ENCODE results near the gene SCTR. TPM values are rescaled to one million over a fixed set of nuclear protein-coding genes. Genes with fewer than 3 reads are reported as not detected.
A peak's percentile ranks its signal among the peaks of the same experiment; 100 is the strongest.

Gene SCTR
- polyA plus RNA-seq, 3 donors, result 7.4 to 11.2 (median 8.3) TPM

DNA sequence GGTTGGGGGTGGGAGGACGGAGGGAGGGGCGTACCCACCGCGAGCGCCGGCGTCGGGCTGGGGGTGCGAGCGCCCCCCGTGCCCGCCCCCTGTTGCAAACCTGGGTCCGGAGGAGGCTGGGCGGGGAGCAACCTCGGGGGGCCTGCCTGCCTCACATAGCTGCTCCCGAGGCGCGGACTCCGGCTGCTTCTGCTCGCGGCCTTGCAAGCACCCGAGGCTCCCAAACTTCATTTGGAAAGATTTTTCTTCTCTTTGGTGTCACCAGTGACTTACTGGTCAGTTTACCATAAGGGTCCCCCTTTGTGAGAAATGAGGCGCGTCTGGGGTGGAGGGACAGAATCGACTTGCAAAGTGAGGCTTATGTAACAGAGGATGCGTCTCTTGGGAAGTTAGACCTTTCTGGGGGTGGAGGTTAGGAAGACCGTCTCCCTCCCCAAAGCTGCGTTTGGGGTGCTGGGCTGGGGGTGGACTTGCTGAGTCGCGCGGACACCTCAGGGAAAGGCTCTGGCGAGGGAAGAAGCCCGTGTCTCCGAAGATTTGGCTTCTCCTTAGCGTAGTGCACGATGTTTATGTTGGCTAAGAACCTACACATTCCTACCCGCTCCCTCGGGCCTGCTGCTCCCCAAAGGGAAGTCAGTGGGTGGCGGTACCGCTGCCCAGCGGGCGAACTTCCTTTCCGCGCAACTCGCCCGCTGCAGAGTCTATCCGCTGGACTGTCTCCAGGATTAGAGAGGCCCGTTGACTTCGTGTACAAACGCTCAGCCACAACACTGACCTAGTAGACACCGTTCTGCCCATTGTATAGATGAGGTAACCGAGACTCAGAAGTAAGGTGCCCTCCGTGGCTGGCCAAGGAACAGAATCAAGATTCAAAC lies 92.1 kb downstream of the SCTR start:
- DNase-seq (ENCODE audit: low read depth in 3 of 3, low spot score in 2 of 3), result no peak

DNA sequence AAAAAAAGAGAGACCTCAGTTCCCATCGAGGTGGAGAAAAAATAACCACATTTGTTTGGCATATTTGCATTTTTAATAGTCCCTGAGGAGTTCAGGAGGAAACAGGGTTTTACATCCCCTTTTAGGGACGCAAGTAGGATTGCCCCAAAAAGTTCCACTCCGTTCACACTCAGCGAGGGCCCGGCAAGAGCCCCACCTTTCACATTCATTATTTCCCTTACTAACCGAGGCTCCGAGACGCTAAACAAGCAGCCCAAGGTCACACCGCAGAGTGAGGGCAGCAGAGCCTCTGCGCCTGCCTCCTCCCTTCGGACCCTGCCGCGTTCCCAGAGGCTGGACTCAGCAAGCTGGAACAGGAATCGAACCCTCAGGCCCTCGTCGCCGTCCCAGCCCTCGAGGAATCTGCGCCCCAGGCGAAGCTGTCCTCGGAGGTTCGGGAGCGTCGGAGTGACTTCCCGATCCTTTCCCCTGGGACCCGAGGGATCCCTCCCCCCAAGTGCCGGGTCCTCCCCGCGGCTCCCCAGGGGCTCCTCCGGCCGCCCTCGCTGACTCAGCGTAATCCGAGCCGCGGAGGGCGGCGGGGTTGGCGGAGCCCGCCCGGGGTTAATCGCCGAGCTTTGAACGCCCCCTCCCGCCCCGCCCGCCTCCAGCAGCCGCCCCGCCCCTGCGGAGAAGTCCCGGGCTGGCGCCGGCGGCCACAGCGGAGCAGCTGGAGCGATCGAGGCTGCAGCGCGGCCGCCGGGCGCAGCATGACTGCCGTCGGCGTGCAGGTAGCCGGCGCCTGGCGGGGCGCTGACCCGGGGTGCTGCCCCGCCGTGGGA lies 92.9 kb downstream of the SCTR start, which contains the start of gene TMEM37:
TMEM37 (plus strand) TSS at position 700 of the 821 bp plus-strand sequence; CDS start at position 750, 50 bp downstream.
- DNase-seq (ENCODE audit: low read depth in 3 of 3, low spot score in 2 of 3), result peak in 2 of 3 donors; percentile 73 to 79

DNA sequence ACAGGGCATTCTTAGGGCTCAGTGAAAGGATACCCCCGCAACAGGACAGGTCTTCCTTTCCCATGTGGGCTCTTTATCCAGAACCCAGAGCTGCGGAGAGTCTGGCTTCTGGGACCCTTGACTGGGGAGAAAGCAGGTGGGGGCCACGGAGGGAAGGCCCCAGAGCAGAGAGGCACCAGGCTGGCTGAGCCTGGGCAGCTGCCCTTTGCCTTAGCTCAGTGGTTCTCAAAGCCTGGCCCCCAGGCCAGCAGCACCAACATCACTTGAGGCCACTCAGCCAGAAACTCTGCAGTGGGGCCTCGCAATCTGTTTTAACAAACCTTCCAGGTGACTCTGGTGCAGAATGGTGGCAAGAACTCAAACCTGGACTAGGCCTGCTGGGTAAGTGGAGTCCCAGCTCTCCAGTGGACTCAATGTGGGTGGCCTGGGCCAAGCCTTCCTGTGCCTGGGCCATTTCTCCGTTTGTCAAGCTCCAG lies 94.2 kb downstream of the SCTR start:
- no peak for DNase-seq (ENCODE audit: low read depth in 3 of 3, low spot score in 2 of 3)

DNA sequence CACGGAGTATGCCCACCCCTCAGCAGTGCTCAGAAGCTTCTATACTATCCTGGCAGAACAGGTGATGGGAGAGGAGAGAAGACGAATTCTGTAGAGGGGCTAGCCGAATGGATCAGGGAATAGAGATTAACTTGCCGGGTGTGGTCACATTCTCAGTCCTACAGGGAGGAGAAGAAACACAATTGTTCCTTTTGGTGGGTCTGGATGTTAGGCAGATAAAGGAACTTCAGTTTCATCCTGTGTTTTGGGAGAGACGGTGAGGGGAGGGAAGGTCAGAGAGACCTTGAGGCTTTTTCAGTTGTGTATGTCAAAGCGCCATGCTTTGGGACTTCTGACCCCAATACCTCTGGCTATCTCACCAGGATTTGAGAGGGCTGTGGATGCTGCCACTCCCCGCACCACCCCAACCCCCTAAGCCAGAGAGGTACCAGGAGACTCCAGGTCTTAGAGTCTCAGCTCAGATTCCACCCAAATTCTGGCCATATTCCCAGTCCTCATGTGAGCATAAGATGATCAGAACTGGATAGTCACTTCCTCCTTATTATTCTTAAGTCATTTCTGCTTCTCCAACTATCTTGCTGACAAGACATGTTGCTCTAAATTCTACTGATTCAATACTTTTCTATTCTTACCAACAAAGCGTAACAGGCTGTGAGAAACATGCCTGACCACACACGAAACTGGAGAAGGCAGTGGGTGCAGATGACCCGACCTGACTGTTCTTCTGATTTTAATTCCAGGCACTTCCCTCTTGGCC lies 94.9 kb downstream of the SCTR start:
- no peak for DNase-seq (ENCODE audit: low read depth in 3 of 3, low spot score in 2 of 3)

DNA sequence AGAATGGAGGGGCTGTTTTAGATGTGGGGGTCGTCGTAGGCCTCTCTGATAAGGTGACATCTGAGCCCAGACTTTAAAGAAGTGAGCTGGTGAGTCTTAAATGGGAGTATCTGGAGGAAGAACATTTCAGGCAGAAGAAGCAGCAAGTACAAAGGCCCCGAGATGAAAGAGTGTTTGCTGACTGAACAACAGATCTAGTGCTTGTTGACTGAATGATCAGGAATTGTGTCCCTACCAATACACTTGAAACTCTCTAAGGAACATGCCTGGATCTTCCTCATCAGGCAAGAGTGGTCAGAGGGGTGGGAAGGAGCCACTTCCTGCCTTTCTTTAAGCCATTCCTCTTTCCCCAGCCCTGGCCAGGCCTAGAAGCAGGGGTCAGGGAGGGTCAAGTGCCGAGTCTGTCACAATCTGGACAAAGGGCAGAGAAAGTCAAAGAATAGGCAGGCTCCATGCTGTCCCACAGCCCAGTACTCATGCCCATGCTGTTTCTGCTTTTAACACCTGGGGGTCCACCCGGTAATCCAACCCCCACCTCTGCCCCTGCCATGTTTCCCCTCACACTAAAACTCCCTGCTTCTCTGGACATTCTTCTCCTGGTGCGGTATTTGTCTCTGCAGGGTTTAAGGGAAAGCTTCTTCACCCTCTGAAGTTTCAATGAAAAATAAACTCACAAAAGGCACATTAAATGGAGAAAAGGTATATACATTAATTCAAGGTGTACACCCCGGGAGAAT lies 95.6 kb downstream of the SCTR start:
- no peak for DNase-seq (ENCODE audit: low read depth in 3 of 3, low spot score in 2 of 3)

DNA sequence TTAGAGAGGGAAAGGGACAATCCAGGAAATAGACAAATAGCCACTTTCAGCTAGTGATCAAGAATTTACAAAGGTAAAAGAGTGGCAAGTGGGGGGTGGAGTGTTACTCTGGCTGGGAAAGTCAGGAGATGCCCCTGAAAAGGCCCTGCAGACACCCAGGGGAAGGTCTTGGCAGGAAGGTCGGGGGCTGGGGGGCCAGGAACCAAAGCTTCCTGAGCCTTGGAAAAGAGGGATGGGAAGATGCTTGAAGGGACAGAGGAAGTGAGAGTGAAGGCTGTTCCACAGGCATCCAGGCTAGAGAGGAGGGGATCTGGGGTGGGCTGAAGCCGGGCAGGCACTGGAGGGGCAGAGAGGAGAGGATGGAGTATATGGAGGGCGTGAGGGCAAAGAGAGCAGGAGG lies 96.5 kb downstream of the SCTR start:
- DNase-seq (ENCODE audit: low read depth in 3 of 3, low spot score in 2 of 3), result no peak

DNA sequence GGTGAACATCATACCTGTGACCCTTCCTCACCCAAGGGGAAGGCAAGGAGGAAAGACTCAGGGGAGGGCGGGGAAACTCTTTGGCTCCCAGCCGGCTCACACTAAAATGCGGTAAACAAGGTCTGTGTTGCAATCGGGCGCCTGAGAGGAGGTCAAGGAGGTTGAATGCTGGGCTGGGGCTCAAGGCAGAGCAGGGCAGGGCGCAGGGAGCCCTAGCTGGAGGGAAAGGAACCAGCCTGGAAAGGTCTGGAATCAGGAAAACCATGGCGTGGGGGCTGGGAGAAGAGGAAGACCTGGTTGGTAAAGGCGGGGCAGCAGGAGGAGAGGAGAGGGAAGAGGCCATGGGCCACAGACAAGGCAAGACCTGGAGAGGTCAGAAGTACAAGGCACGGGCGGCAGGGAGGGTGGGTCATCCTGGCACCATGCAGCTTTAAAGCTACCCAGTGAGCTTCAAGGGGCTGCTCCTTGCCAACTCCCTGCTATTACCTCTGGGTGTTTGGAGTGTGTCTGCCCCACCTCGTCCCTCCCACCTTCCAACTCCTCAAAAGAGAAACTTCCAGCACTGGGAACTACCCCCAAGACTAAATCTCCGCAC lies 97.4 kb downstream of the SCTR start:
- DNase-seq (ENCODE audit: low read depth in 3 of 3, low spot score in 2 of 3), result no peak

DNA sequence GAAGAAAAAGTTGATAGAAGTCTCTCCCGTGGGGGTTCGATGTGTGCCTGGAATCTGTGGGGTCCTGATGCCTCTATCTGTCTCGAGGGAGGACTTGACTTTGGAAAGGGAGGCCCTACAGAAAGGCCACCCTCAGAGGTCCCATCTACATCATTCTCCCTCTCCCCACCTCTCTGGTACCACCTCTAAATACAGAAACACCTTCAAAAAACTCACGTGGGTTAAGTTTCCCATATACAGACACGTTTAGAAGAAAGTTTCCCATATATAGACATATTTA lies 97.9 kb downstream of the SCTR start:
- no peak for DNase-seq (ENCODE audit: low read depth in 3 of 3, low spot score in 2 of 3)

DNA sequence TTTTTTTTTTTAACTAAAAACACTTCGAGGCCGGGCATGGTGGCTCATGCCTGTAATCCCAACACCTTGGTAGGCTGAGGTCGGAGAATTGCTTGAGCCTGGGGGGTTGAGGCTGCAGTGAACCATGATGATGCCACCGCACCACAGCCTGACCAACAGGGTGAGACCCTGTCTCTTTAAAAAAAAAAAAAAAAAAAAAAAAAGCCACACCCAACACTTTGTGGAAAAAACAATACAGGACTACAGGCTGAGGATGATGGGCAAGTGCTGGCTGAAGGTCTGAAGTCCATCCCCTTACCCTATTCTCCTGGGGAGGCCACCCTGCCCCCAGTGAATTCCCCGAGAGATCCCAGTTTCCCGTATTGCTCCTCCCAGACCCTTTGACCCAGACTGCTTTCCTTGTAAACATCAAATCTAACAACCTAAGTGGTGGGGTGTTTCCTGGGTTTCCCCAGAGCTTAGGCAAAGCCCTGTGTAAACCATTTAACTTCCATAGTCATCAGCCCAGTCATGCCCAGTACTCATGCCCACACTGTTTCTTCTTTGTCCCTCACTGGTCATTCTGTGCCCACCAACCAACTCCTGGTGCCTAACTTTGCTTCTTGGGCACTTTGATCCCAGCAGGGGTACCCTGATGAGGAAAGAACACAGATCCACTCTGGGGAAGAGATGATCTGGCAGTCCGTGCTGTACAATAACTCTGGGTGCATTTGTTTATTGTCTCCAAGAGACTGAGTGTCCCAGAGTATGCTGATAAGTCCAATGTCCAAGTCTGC lies 98.5 kb downstream of the SCTR start:
- no peak for DNase-seq (ENCODE audit: low read depth in 3 of 3, low spot score in 2 of 3)

DNA sequence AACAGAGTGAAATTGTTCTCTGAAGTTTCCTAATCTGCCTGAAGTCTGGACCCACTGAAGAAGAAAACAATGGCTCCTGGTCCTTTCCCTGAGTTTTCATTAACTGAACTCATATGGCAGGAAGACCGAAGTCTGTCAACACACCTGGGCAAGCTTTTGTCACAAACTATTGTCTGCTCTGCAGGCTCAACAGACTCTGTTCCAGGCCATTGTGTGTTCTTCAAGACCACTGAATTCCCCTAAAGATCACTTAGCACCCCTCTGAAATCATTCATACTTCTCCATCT lies 99.2 kb downstream of the SCTR start:
- no peak for DNase-seq (ENCODE audit: low read depth in 3 of 3, low spot score in 2 of 3)

DNA sequence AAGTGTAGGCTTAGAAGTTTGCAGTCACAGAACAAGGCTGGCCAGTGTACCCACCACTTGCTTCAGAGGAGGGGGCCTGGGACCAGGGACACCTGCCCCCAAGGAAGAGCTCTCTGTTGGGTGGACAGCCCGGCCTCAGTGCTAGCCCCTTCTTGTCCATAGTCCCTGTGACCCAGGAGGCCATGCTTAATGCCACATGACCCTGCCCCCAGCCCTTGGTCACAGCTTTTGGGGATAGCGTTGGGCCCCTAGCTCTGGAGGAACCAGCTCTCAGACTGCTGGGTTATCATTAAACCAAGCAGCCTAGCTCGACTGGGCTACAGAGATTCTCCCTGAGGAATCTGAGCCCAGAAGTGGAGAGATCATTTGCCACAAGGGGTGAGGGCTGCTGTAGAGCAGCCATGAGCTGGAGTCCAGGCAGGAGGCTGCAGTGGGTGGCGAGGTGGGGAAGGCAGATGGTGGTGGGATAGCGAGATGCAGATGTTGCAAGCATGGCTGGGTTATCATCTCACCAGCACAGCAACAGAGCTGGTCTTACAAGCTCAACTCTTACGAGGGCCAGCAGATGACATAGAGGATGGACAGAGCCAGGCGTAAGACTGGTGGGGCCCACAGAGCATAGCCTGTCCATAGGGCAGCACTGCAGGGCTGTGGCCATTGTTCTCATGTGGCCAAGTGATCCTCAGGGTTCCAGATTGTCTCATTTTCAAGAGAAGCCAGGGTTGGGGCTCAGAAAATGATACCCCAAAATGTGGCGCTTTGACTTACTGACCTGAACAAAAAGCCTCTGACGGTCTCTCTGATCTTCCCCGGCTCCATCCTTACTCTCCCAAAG lies 99.8 kb downstream of the SCTR start:
- no peak for DNase-seq (ENCODE audit: low read depth in 3 of 3, low spot score in 2 of 3)

DNA sequence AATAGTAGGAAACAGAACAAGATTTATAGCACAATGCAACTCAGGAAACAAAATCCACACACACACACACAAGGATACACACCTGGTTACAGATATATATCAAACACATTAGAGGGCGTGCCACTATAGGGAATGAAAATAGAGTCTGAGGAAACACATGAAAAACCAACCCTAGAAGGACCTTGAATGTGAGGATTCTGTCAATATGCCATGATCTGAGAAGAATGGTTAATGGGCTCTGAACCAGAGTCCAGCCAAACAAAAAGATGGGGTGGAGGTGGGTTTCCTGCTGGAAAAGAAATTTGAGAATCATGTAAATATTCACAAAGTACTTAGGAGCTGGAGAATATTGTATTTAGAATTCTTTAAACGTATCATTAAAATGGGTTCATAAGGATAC lies 100.5 kb downstream of the SCTR start:
- no peak for DNase-seq (ENCODE audit: low read depth in 3 of 3, low spot score in 2 of 3)

DNA sequence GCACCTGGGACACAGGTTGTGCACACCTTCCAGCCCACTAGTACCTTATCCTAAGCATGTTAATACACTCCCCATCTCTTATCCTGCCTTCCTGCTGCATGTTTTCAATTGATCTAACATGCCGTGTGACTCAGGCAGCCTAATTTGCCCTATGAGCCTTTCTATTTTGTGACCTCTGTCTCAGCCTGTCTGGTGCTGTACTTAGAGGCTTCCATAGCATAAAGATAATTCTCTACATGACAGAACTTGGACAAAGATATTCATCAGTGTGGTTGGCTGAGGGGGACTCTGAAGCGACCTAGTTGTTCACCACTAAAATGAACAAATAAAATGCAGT lies 101.2 kb downstream of the SCTR start:
- DNase-seq (ENCODE audit: low read depth in 3 of 3, low spot score in 2 of 3), result no peak

DNA sequence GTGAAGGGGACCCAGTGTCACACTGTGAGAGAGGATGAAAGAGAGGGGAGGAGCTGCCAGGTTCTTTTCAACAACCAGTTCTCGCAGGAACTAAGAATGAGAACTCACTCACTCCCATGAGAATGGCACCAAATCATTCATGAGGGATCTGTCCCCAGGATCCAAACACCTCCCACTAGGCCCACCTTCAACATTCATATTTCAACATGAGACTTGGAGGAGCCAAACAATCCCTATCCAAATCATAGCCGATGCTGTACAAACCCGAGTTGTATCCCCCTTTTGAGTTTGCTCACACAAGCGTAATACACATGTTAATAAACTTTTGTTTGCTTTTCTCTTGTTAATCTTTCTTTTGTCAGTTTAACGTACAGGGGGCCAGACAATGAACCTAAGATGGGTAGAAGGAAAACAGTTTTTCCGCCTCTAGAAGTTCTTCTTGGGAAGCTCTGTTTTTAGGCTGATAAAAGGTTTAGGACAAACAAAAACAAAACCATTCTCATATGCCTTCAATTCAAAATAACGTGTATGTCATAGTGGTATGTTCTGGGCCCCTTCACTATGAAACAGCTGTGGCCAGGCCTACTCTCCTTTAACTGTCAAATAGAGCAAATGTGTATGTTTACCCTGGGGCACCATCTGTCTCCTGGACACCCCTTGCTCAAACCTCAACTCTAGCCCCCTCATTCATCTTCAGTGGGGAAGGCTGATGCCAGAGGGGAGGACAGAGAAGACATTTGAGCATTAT lies 101.7 kb downstream of the SCTR start:
- DNase-seq (ENCODE audit: low read depth in 3 of 3, low spot score in 2 of 3), result no peak

DNA sequence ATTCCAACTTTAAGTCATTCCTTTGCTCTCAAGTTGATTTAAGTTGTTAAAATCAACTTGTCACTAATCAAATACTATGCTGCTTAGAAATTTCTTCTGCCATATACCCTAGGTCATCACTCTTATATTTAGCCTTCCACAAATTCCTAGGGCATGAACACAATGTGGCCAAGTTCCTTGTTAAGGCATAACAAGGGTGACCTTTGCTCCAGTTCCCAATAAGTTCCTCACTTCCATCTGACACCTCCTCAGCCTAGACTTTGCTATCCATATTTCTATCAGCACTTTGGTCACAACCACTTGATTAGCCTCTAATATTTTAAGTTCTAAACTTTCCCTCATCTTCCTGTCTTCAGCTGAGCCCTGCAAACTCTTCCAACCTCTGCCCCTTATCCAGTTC lies 102.5 kb downstream of the SCTR start:
- no peak for DNase-seq (ENCODE audit: low read depth in 3 of 3, low spot score in 2 of 3)

DNA sequence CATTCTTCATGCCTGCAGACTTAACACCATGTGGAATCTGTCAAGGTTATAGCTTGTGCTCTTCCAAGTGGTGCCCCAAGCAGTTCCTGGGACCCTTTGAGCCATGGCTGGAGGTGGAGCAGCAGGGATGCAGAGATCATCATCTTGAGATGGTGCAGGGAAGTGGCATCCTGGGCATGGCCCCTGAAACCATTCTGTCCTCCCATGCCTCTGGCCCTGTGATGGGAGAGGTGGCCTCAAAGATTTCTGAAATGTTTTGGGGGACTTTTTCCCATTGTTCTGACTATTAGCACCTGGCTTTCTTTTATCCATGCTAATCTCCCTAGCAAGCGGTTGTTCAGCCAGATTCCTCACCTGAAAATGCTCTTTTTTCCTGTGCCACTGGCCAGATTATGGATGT lies 103.0 kb downstream of the SCTR start:
- DNase-seq (ENCODE audit: low read depth in 3 of 3, low spot score in 2 of 3), result no peak

DNA sequence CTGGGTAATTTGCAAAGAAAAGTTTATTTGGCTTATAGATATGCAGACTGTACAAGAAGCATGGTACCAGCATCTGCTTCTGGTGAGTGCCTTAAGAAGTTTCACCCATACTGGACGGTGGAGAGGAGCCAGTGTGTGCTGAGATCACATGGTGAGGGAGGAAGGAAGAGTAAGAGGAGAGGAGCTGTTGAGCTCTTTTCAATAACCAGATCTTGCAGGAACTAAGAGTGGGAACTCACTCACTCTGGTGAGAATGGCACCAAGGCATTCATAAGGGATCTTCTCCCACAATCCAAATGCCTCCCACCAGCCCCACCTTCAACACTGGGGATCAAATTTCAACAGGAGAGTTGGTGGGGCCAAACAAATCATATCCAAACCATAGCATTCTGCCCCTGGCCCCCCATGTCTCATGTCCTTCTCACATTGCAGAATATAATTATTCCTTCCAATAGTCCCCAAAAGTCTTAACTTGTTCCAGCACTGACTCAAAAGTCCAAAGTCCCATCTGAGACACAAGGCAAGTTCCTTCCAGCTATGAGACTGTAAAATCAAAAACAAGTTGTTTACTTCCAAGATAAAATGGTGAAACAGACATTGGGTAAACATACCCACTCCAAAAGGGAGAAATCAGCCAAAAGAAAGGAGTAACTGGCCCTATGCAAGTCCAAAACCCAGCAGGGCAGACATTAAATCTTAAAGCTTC lies 104.3 kb downstream of the SCTR start:
- DNase-seq (ENCODE audit: low read depth in 3 of 3, low spot score in 2 of 3), result no peak

All from right renal cortex interstitium (tissue), 3 donors.